ENCODE measurements around the gene GET3. TPM values are rescaled to one million over a fixed set of nuclear protein-coding genes. Genes with fewer than 3 reads are reported as not detected.
"Not testable (repeated sequence)": the region's sequence is repeated elsewhere in the genome, so short reads cannot be mapped to it uniquely, and the experiment has no call there.

The GET3 gene
- total RNA-seq, 1 donor from 2014 or later, result 59.9 TPM

DNA sequence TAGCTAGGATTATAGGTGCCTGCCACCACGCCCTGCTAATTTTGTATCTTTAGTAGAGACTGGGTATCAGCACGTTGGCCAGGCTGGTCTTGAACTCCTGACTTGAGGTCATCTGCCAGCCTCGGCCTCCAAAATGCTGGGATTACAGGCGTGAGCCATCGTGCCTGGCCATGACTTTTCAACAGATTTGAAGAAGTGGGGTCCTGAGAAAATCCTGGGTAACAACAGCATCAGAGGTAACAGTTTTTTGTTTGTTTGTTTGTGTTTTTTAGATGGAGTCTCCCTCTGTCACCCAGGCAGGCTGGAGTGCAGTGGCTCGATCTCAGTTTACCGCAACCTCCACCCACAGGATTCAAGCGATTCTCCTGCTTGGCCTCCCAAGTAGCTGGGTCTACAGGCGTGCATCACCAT is 57.7 kb downstream of the GET3 start:
- peak in 1 of 2 donors; percentile 86 for DNase-seq (ENCODE audit: extremely low spot score in 2 of 2)
- no peaks in the 10 kb centered on the region for H3K27me3 ChIP-seq

DNA sequence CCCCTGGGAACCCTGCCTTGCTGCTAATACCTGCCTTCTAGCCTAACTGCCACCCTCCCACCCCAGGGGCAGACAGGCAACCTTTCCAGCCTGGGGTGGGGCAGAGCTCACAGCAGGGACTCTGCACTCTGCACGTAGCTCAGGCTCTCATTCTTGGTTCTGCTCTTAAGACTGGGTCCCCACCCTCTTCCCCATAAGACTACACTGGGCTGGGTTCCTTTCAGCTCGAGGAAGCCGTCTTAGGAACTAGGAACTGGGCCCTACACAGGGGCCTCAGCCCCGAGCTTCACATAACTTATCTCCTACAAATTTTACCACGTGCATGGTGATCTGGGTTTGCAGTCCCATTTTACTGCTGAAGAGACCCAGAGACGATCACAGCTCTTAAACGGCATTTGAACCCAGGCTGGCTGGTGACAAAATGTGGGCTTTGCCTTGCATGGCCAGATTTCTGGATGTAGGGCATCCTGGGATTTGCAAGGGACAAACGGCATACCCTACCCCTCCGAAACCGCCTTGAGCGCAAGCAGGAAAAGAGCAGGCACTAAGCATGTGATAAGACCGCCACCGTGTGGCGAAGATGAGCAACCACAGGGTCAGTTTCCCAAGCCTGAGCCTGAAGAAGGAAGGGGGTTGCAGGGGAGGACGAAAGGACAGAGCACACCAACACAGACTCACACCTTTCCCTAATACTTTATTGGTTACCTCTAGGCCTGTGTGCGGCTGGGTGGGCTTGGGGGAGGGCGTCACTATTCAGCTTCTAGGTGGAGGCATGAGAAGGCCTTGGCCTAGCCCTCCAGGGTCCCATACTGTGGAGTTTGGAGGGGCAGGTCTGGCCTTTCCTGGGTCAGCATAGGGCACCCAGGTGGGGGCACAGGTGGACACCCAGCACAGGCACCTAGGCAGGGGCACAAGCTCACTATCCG is 59.1 kb downstream of the GET3 start:
- Histone ChIP-seq H3K27me3 (no peaks in the 10 kb centered on the region), H3K4me1 (peaks cover 38% of the 10 kb centered on the region), H3K9me3 (no peaks in the 10 kb centered on the region), H3K27ac (peak overlapping the region; percentile 65), H3K4me3 (no peak overlapping the region), H3K36me3 (peaks cover 0 to 16% of the 10 kb centered on the region in 2 donors)
- no peak for TF ChIP-seq POLR2A (IDR thresholded peaks at IDR 0.05)
- peak in 1 of 2 donors; percentile 73 for TF ChIP-seq POLR2AphosphoS5 (IDR thresholded peaks at IDR 0.05; ENCODE audit: insufficient read depth in 1 of 2, low read depth in 1 of 2)
- TF ChIP-seq, protein P1, sequence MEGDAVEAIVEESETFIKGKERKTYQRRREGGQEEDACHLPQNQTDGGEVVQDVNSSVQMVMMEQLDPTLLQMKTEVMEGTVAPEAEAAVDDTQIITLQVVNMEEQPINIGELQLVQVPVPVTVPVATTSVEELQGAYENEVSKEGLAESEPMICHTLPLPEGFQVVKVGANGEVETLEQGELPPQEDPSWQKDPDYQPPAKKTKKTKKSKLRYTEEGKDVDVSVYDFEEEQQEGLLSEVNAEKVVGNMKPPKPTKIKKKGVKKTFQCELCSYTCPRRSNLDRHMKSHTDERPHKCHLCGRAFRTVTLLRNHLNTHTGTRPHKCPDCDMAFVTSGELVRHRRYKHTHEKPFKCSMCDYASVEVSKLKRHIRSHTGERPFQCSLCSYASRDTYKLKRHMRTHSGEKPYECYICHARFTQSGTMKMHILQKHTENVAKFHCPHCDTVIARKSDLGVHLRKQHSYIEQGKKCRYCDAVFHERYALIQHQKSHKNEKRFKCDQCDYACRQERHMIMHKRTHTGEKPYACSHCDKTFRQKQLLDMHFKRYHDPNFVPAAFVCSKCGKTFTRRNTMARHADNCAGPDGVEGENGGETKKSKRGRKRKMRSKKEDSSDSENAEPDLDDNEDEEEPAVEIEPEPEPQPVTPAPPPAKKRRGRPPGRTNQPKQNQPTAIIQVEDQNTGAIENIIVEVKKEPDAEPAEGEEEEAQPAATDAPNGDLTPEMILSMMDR (IDR thresholded peaks at IDR 0.05), result peak; percentile 95 to 98 (median 96)
- intact Hi-C loops (cut with DNase I), result loop anchor here (1.0 kb wide), 1 partner anchor 18 kb away; no protein-coding TSS in a partner anchor
- DNase-seq (ENCODE audit: extremely low spot score in 2 of 2), result peak in 1 of 2 donors; percentile 90

More for the DNA sequence above, 57.7 kb downstream of the GET3 start:
- TF ChIP-seq POLR2A (IDR thresholded peaks at IDR 0.05), result no peak
- TF ChIP-seq, protein P1 (IDR thresholded peaks at IDR 0.05), result no peak
- TF ChIP-seq POLR2AphosphoS5 (IDR thresholded peaks at IDR 0.05; ENCODE audit: insufficient read depth in 1 of 2, low read depth in 1 of 2), result no peak
- Histone ChIP-seq H3K4me3 (no peak overlapping the region), H3K4me1 (peaks cover 23% of the 10 kb centered on the region), H3K36me3 (peaks cover 0 to 13% of the 10 kb centered on the region in 2 donors), H3K9me3 (no peaks in the 10 kb centered on the region), H3K27ac (peak overlapping the region; percentile 97)
- intact Hi-C loops (cut with DNase I), result no loop called here

DNA sequence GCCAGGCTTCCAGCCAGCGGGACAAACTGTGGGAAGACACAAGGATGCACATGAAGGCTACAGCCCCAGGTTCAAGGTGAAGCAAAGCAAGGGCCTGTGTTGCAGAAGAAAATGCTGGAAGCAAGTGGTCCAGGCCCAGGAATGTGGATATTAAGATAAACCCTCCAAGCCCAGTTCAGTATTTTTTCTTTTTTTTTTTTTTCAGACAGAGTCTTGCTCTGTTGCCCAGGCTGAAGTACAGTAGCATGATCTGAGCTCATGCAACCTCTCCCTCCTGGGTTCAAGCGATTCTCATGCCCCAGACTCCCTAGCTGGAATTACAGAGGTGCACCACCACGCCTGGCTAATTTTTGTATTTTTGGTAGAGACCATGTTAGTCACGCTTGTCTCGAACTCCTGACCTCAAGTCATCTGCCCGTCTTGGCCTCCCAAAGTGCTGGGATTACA is 59.9 kb downstream of the GET3 start:
- Histone ChIP-seq H3K27me3 (no peaks in the 10 kb centered on the region), H3K4me3 (no peak overlapping the region), H3K4me1 (peaks cover 44% of the 10 kb centered on the region), H3K9me3 (no peaks in the 10 kb centered on the region), H3K36me3 (peaks cover 0 to 16% of the 10 kb centered on the region in 2 donors), H3K27ac (no peak overlapping the region)
- intact Hi-C loops (cut with DNase I), result no loop called here
- DNase-seq (ENCODE audit: extremely low spot score in 2 of 2), result no peak
- no peak for TF ChIP-seq POLR2AphosphoS5 (IDR thresholded peaks at IDR 0.05; ENCODE audit: insufficient read depth in 1 of 2, low read depth in 1 of 2)
- TF ChIP-seq POLR2A (IDR thresholded peaks at IDR 0.05), result no peak
- TF ChIP-seq, protein P1 (IDR thresholded peaks at IDR 0.05), result no peak

DNA sequence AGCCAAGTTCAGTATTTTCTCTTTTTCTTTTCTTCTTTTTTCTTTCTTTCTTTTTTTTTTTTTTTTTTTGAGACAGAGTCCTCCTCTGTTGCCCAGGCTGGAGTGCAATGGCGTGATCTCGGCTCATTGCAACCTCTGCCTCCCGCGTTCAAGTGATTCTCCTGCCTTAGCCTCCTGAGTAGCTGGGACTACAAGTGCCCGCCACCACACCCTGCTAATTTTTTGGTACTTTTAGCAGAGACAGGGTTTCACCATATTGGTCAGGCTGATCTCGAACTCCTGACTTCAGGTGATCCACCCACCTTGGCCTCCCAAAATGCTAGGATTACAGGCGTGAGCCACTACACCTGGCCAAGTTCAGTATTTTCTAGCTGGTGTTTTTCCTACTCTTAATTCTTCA is 60.3 kb downstream of the GET3 start:
- H3K9me3 ChIP-seq; H3K27me3 ChIP-seq; DNase-seq (ENCODE audit: extremely low spot score in 2 of 2); intact Hi-C loops (cut with DNase I); H3K27ac ChIP-seq; H3K4me3 ChIP-seq: not testable (repeated sequence)
- Histone ChIP-seq H3K36me3 (peaks cover 0 to 16% of the 10 kb centered on the region in 2 donors), H3K4me1 (peaks cover 48% of the 10 kb centered on the region)

Small RNA genes within 50 kb of the gene (microRNA-seq; reads per million reads assigned to microRNA genes)
- not detected for gene MIR5684 (ENCODE audit: borderline number of aligned reads, borderline replicate concordance)

Small RNA genes within 50 kb of the gene (small RNA-seq; reads per million reads assigned to genes)
- gene MIR5684 (not detected), gene SNORD41 (1,029 reads per million, percentile 99 among the genes with 10 or more reads in this experiment)

Other genes with a start within 250 kb of the GET3 start
- 12.0 TPM for gene ZNF564, start 186.0 kb upstream of the GET3 start, total RNA-seq
- gene ZNF490, start 126.7 kb upstream of the GET3 start, total RNA-seq, result 4.9 TPM
- gene ZNF791, start 126.6 kb upstream of the GET3 start, total RNA-seq, result 17.9 TPM
- gene MAN2B1, start 70.8 kb upstream of the GET3 start, total RNA-seq, result 49.1 TPM
- 8.3 TPM for gene WDR83, start 70.7 kb upstream of the GET3 start, total RNA-seq
- gene DHPS, start 55.6 kb upstream of the GET3 start, total RNA-seq, result 119 TPM
- gene GNG14, start 49.5 kb upstream of the GET3 start, total RNA-seq, result not detected
- gene FBXW9, start 40.9 kb upstream of the GET3 start, total RNA-seq, result 5.6 TPM
- 85.7 TPM for gene TNPO2, start 13.6 kb upstream of the GET3 start, total RNA-seq
- 227 TPM for gene TRIR, start 2.8 kb upstream of the GET3 start, total RNA-seq
- gene BEST2, start 14.3 kb downstream of the GET3 start, total RNA-seq, result 1.2 TPM
- 65.6 TPM for gene HOOK2, start 38.1 kb downstream of the GET3 start, total RNA-seq
- gene JUNB, start 54.0 kb downstream of the GET3 start, total RNA-seq, result 1,161 TPM
- gene PRDX2, start 64.3 kb downstream of the GET3 start, total RNA-seq, result 190 TPM
- not detected for gene THSD8, start 64.6 kb downstream of the GET3 start, total RNA-seq
- gene RNASEH2A, start 69.1 kb downstream of the GET3 start, total RNA-seq, result 10.8 TPM
- gene RTBDN, start 97.1 kb downstream of the GET3 start, total RNA-seq, result 8.8 TPM
- 1.2 TPM for gene MAST1, start 101.0 kb downstream of the GET3 start, total RNA-seq
- 23.6 TPM for gene DNASE2, start 144.0 kb downstream of the GET3 start, total RNA-seq
- gene KLF1, start 149.7 kb downstream of the GET3 start, total RNA-seq, result not detected
- gene GCDH, start 153.7 kb downstream of the GET3 start, total RNA-seq, result 23.6 TPM
- gene SYCE2, start 181.8 kb downstream of the GET3 start, total RNA-seq, result not detected
- 44.2 TPM for gene FARSA, start 196.2 kb downstream of the GET3 start, total RNA-seq
- gene CALR, start 201.1 kb downstream of the GET3 start, total RNA-seq, result 303 TPM
- 85.9 TPM for gene RAD23A, start 208.4 kb downstream of the GET3 start, total RNA-seq
- gene GADD45GIP1, start 219.7 kb downstream of the GET3 start, total RNA-seq, result 80.3 TPM
- gene DAND5, start 232.1 kb downstream of the GET3 start, total RNA-seq, result not detected